Stimulated activated CD4-positive, alpha-beta T cell treated with anti-CD3 and anti-CD28 coated beads, TNF-alpha, amount 100 ng/mL, for 24 hours (primary cell): ENCODE results near the gene HOXA1.

Experiments
- DNase-seq, 3 experiments: peaks; one replicate each; pipeline ENCODE4 v3.0.0-alpha.2; 2020; ENCODE audit warnings: low read depth in 3 of 3

The HOXA1 gene

DNA sequence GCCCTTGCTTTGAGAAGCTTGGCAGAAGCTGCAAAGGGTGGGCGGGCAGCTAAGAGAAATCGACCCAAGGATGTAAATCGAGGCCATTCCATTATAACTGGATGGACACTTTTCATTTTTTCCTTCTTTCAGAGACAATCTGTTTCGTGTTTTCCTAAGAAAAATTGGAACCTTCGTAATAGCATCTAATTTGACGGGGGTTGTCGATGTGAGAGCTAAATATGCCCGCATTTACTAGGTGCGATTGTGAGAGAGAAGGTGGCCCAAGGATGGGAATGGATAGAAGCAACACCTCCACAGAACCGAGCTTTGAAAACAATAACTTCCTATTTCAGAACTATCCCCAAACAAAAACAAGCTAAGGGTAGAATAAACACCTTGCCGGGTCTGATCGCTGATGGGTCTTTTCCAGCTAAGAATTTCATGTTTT lies 35.6 kb upstream of the HOXA1 start:
- no peak for DNase-seq

GRCh38 chr7:27130540-27131389 lies 35.0 kb upstream of the HOXA1 start, which contains the start of gene HOXA4:
Gene HOXA4, minus strand, starts transcription at chr7:27130757. Its CDS starts 24 bp downstream, at chr7:27130733.
- peak; percentile 40 to 63 (median 55) for DNase-seq

DNA sequence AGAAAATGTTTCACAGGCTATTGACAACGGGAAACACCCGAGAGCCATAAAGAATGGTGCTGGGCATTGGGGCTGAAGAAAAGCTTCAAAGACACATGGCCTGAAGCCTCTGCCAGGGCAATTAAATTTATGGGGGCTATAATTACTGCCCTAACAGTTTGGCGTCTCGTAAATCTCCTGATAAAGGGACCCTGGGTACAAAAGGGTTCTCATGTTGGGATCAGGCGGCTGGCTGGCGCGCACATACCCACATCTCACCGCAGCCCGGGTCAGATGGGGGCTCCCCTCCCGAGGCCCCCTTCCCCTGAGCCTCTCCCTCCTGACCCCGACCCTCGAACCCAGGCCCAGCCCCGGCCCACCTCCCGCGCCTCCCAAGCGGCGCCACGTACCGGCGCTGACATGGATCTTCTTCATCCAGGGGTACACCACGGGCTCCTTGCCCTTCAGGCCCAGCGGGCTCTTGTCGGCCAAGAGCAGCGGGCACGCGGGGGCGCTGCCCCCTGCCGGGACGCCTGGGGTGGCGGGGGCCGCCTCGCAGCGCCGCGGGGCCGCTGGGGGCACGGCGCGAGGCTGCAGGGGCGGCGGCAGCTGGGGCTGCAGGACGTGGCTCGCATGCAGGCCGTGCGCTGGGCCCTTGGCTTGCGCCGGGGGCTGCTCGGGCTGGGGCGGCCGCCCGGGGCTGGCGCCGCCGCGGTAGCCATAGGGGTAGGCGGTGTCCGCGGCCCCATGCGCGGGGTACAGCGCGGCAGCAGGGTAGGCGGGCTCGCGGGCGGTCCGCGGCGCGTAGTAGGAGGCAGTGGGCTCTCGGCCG lies 34.1 kb upstream of the HOXA1 start:
- no peak for DNase-seq

- no peak for DNase-seq
Observed at GRCh38 chr7:27128776-27129728, 33.3 kb upstream of the HOXA1 start.

DNA sequence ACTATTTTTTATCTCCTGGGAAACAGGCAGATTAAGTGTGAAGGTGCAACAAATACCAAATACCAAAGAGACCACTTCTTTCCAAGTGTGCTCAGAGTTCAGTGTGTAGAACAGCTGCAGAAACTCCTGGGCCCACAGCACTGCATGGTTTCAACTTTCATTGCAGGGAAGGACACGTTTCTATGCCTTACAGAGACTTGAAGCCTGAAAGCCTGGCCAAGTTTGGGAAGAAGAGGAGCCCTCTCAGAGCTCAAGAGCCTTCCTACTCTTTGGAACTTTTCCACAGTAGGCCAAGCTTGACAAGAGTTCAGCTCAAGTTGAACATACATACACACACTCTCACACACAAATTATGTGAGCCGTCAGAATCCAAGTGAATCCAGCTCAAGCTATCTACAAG lies 32.2 kb upstream of the HOXA1 start:
- no peak for DNase-seq

DNA sequence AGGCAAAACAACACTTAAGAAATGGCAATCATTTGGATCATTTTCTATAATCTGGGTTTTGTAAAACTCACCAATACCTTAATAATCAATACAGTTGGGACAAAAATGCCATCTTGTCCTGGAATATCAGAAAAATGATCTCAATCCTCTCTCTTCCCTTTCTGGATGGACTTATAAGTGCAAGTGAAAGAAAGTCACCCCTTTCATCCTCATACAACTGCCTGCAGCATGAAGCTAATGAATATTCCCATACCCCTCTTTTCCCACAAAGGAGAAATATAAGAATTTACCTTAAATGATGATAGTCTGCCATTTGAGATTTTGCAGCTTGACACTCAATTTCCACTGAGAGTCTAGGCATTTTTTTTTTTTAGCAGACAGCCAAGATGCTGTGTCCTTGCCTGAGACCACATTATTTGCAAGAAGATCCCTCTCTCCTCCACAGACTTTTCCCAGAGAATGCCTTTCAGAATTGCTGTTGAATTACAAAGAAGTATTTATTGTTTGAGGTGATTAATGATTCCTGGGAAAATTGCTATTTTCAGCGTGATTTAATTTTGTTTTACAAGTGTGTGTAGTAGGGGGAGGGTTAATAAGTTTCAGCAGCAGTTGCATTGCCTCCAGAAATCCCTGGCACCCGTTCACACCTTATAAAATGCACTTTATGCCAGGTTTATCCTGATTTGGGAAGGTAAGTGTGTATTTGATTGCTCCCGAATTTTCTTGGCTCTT lies 31.0 kb upstream of the HOXA1 start:
- DNase-seq, result no peak

DNA sequence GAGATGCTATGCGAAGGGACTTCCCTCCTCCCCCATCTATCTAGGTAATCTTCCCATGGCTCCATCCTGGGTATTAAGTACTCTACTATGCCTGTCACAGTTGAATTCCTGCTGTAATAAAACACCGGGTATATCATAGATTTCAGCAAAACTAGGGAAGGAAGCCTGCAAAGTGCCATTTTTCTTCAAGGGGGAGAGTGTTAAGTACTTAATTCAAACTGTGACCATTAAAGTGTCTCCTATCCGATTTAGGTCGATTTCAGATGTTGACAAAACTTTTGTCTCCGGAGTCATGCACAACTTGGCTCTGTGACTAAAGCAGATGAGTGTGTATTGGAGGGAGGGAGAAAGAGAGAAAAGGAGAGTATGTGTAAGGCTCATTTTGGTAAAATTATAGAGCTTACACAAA lies 30.2 kb upstream of the HOXA1 start:
- no peak for DNase-seq

DNA sequence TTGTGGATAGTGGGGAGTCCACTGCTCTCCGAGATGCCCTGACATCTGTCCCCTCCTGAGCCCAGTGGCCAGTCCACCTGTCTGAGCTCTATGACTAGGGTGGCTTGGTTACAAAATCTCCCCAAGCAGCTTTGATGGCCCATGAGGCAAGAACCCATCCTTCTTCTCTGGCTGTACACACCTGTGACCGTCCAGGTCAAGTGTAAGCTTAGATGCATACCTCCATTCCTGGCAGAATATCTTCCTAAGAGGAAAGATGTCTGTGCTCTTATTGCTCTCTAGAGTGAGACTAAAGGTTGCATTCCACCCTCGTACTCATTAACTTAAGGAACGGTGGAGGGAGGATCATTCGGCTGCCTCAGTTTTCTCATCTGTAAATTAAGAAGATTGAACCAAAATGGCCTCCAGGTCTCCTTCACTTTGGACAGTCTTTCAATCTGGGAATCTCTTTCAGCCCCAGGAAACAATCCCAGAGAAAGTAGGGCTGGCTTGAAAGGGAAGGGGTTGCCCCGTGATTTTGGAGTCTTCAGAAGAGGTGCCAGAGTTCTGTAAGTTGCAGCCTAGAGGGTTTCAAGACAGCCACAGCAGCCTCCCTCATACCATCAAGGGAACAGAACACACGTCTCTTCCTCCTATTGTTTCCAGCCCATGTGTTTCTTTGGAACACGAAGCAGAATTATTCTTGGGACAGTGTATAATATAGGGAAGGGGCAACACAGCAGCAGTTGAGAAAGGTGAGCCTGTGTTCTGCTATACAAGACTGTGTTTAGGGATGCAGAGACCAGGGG lies 29.3 kb upstream of the HOXA1 start:
- DNase-seq, result no peak

DNA sequence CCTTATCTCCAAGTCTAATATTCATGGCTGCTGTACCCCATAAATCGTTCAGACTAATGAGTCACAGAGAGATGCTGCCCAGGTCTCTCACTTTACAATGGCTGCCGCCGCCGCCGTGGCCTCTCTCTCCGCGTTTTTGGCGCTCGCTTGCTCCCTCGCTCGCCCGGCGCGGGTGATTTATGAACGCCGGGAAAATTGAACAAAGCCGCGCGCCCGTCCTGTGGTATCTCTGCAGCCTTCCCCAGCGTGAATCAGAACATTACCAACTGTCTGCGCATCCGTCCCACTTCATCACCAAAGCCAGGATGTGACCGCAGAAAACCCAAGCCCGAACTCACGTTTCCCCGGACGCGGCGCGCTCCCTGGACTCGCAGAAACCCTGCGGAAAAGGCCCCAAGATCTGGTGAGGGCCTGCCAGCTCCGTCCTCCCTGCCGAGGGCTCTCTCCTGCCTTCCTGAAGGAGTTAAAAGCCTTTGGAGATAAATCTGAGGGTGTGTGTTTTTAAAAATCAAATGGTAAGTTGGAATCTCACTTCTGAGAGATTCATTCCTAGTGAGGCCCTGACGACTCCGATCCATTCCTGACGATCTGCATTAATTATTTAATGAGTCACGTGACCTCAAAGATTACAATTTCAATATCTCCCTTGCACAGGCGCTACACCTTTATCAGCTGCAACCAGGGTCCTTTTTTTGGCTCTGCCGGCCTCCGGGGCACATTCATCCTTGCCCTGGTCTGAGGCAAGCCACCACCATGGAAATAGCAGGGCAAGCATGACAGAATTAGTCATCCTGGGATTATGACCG lies 28.5 kb upstream of the HOXA1 start:
- DNase-seq, result no peak

DNA sequence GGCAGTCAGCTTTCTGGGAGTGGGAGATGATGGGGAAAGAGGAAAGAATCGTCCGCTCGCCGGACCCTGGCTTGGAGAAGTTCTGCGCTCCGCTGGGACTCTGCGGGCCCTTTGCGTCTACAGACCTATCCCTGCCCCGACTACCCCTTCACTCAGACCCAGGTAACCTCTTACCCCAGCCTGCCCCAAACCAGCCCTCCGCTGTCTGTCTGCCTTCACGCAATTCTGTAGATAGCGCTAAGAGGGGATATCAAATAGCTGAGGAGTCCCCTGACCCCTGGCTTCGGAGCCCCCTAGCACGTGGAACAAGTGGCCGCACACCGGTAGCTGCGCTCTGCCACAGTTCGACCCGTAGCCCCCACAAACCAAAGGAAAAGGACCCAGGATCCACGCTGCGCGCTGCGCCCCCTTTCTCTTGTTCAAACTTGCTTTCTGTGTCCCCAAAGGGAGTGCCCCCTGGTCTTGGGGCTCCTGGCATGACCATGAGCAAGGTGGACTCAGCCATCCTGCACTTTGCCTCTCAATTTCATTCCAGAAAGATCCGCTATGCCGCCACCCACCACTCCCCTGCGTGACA lies 27.8 kb upstream of the HOXA1 start:
- no peak for DNase-seq

DNA sequence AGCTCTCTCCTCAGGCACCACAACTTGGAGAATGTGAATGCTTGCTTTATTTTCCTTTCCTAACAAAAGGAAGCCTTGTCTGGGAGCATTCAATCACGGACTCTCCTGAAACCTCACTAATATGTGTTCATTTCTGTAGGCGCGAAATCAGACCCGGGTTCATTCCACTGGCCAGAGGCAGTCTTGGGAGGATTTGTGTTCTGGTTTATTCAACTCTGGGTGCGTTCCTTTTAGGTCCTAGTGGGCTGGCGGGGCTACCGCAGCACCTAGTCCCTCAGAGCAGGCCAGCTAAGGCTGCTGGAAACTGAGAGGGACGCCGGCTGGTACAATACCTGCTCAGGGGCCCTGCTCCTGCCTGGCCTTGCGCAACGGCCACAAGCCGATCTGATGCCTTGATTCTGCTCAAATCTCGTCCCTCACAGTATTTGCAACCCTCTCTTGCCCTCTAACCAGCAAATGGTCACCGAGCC lies 27.2 kb upstream of the HOXA1 start:
- no peak for DNase-seq

- DNase-seq, result no peak
Observed at GRCh38 chr7:27122077-27122910, 26.5 kb upstream of the HOXA1 start.

DNA sequence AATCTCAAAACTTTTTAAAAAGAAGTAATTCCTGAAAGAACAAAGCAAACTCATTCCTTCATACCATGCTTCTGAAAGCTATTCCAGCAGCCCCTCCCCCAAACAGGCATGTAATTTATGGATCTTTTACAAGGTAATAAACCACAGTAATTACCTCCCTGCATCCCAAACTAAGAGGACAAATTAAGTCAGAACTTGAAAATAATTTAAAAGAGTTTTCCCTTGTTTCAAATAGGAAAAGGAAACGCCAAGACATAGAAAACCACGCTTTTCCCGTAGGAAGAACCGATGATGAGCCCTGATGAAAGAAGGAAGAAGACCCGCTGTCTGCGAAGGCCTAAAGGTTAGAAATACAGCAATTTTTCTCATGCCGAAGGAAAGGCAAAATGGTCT lies 25.9 kb upstream of the HOXA1 start:
- DNase-seq, result no peak

DNA sequence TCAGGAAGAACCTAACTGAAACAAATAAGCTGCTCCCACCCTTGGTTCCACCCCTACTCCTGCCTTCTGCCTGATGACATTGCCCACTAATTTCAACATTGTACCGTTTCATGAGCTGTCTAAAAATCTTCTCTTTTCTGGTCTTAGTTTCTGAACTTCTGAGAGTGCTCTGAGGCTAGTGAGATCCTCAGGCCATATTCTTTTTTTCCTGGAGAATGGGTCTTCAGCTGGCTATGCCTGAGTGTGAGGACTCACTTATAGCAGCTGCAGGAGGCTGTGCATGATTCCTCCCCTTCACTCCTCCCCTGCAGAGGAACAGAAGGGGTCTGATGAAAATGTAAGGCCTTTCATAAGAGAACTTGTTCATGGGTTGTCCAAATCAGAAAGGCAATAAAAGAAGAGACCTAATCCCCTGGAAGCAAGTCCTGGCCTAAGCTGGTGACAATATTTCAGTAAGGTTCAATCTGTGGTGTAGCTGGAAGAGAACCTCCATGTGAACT lies 23.7 kb upstream of the HOXA1 start:
- no peak for DNase-seq

DNA sequence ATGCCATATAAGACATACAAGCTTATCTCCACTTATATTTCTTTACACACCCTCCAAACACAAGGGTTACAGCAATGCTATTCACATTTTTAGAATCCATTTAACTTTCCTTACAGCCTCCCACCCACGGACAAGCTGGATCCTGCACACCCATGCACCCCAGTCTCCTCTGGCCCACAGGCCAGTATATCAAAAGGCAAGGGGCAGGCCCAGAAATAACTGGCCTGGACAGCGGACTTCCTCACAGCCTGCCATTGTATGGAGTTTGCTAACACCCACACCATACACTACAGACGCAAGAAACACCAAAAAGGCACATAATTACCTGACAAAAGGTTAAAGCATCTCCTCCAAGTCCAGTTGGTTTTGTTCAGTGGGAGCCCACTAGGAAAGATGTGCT lies 22.8 kb upstream of the HOXA1 start:
- no peak for DNase-seq

GRCh38 chr7:27117887-27118491 lies 22.2 kb upstream of the HOXA1 start:
- DNase-seq, result no peak
